Measurements from ENCODE around the gene MVB12B.

DNA sequence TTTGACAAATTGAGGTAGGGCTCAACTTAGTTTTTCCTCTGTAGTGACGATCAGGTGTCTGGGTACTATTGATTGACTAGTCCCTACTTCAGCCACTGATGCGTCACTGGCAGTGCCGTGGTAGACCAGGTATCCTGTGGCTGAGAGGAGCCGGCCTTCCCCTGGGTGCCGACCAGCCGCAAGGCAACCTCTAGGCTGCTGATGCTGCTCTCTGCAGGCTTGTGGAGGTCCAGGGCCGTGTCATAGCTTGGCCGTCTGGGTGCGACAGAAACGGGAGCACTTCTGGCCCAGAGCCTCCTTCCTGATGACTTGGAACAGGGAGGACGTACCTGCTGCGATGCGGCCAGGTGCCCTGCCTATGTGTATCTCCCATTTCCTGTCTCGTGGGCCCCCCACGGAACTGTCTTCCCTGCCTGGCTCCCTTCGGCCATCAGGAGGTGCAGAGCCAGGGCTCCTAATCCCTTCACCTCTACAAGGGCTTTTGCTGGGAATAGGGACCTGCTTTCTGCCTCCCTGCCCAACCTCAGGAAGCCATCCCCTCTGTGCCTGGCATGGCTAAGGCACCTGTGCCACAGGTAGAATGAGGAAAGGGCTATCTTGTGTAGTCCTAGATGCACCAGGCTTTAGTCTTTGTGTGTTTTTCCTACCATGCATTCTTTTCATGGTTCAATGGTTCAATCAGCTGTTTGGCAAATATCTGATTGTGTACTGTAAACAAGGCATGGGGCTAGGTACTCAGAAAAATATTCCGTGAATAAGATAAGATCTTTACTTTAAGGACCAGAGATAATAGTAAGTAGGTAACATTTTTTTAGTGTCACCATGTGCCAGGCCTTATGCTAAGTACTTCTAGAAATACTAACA lies 44.6 kb downstream of the MVB12B start:
- TF ChIP-seq ZNF274 (IDR thresholded peaks at IDR 0.05; ENCODE audit: low read depth, low read length) (no peak), POLR2AphosphoS5 (IDR thresholded peaks at IDR 0.05; ENCODE audit: low read depth, low read length) (no peak), CEBPB (IDR thresholded peaks at IDR 0.05; ENCODE audit: low read depth) (no peak), EZH2 (IDR thresholded peaks at IDR 0.05) (no peak), CTCF (IDR thresholded peaks at IDR 0.05 in 2 of 3, conservative IDR thresholded peaks at IDR 0.05 in 1 of 3; ENCODE audit: borderline replicate concordance in 1 of 3, insufficient read depth in 1 of 3, low read depth in 2 of 3, low read length in 2 of 3) (no peak), SIN3A (IDR thresholded peaks at IDR 0.05; ENCODE audit: low read depth) (no peak), POLR2A (IDR thresholded peaks at IDR 0.05; ENCODE audit: borderline replicate concordance, extremely low read depth, insufficient read depth, insufficient read length) (no peak)
- TF ChIP-seq, protein P1, sequence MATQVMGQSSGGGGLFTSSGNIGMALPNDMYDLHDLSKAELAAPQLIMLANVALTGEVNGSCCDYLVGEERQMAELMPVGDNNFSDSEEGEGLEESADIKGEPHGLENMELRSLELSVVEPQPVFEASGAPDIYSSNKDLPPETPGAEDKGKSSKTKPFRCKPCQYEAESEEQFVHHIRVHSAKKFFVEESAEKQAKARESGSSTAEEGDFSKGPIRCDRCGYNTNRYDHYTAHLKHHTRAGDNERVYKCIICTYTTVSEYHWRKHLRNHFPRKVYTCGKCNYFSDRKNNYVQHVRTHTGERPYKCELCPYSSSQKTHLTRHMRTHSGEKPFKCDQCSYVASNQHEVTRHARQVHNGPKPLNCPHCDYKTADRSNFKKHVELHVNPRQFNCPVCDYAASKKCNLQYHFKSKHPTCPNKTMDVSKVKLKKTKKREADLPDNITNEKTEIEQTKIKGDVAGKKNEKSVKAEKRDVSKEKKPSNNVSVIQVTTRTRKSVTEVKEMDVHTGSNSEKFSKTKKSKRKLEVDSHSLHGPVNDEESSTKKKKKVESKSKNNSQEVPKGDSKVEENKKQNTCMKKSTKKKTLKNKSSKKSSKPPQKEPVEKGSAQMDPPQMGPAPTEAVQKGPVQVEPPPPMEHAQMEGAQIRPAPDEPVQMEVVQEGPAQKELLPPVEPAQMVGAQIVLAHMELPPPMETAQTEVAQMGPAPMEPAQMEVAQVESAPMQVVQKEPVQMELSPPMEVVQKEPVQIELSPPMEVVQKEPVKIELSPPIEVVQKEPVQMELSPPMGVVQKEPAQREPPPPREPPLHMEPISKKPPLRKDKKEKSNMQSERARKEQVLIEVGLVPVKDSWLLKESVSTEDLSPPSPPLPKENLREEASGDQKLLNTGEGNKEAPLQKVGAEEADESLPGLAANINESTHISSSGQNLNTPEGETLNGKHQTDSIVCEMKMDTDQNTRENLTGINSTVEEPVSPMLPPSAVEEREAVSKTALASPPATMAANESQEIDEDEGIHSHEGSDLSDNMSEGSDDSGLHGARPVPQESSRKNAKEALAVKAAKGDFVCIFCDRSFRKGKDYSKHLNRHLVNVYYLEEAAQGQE (IDR thresholded peaks at IDR 0.05; ENCODE audit: low read depth), result no peak

Measured in HCT116 (cell line).